Heart right ventricle (tissue), 16 donors: ENCODE measurements around the gene CIC. TPM values are rescaled to one million over a fixed set of nuclear protein-coding genes. Genes with fewer than 3 reads are reported as not detected.

Source experiments
- ATAC-seq, 8 donors: fragments of 200-7000 bp; cut with Tn5 transposase; one replicate each; pipeline ENCODE4 v1.9.1; 2020; ENCODE audit warnings: mild to moderate bottlenecking in 8 of 8, moderate library complexity in 8 of 8, moderate number of reproducible peaks in 1 of 8
- DNase-seq, 2 donors: peaks; one replicate each; pipeline ENCODE4 v3.0.0-alpha.2; 2020
- H3K27ac ChIP-seq, 10 donors: fragments of 200-600 bp; sonication (generic) in 2 of 10; one replicate each; pipeline versions ENCODE4 v1.5.0 to v1.8.0; 2020 to 2022; ENCODE audit warnings: mild to moderate bottlenecking in 3 of 10
- H3K27me3 ChIP-seq, 7 donors: fragments of 200-600 bp; one replicate each; pipeline ENCODE4 v1.8.0; 2021 to 2022; ENCODE audit warnings: mild to moderate bottlenecking in 2 of 7
- H3K36me3 ChIP-seq, 9 donors: fragments of 200-600 bp; sonication (generic) in 1 of 9; one replicate each; pipeline versions ENCODE4 v1.5.0 to v1.8.0; 2020 to 2022; ENCODE audit warnings: mild to moderate bottlenecking in 2 of 9
- H3K4me1 ChIP-seq, 9 donors: fragments of 200-600 bp; sonication (generic) in 1 of 9; one replicate each; pipeline versions ENCODE4 v1.5.0 to v1.8.0; 2020 to 2022; ENCODE audit warnings: mild to moderate bottlenecking in 4 of 9
- H3K4me3 ChIP-seq, 10 donors: fragments of 200-600 bp; sonication (generic) in 2 of 10; one replicate each; pipeline versions ENCODE4 v1.5.0 to v1.8.0; 2020 to 2022; ENCODE audit warnings: mild to moderate bottlenecking in 7 of 10, moderate library complexity in 2 of 10
- H3K9me3 ChIP-seq, 11 donors: fragments of 200-600 bp in 10 of 11; sonication (generic) in 2 of 11; one replicate each; pipeline versions ENCODE4 v1.5.0 to v1.8.0; 2013 to 2022; ENCODE audit warnings: mild to moderate bottlenecking in 2 of 11, control low read depth in 1 of 11, moderate library complexity in 1 of 11
- CTCF ChIP-seq, 9 donors: fragments of 200-600 bp; sonication (generic) in 2 of 9; IDR thresholded peaks; one replicate each; pipeline versions ENCODE4 v1.5.0 to v1.8.0; 2021 to 2022; ENCODE audit warnings: antibody characterized with exemption in 9 of 9, mild to moderate bottlenecking in 5 of 9, moderate library complexity in 1 of 9
- WGBS, 2 donors: extraction: QIAGEN DNeasy Blood & Tissue Kit; methylation state at CpG; one replicate each; pipeline ENCODE4 v1.1.7; 2013; ENCODE audit warnings: inconsistent platforms in 1 of 2; 5-methylcytosine and 5-hydroxymethylcytosine counted together
- intact Hi-C, 10 donors: fragments of 100-400 bp; cut with DNase I; formaldehyde crosslinking; loops; one replicate each; pipeline versions ENCODE4 v1.11.1 to v1.14.2; 2022
- polyA plus RNA-seq, 2 donors: library from polyadenylated mRNA; stranded (reverse); fragments of 200-250 nt; gene quantifications; one replicate each; pipeline ENCODE4 v1.2.3, GENCODE V29; 2013
- total RNA-seq, 10 donors: library from RNA; stranded (reverse); fragmentation: NEBNext Ultra II Directional in 3 of 10; extraction: Animal tissue kit (Norgen Biotek cat#: 25700) in 3 of 10; gene quantifications; one replicate each; pipeline versions ENCODE4 v1.2.1 to v1.2.4, GENCODE V29; 2021 to 2023
- donor health status: Arrhythmogenic right ventricular cardiomyopathy.
- donor health status: ischemic (EF 13 %, LVEDD 7.1; RV severe dilation, severe dysfunction).
- donor health status: healthy with polysubstance abuse.
- donor health status: DM: no; HTN: yes; CAD: no.
- donor health status: DM: no; HTN: no; CAD: no.
- donor health status: ischemic (EF 25% LVEDD 6.9; RV normal size, moderate dysfunction).
- donor health status: ischemic (EF 25% LVEDD 5.7; RV mildly dilated, moderate dysfunction).
- donor health status: healthy.
- donor health status: DM: yes; HTN: yes; CAD: no.
- donor health status: Ischemic cardiomyopathy.
- donor health status: ischemic (EF 35%, LVEDD 5.7; RV mildly dilated, moderate dysfunction).
- donor health status: nonischemic (EF 11% LVEDD 7.7; RV severe dilation, severe dysfunction).
- donor health status: DM: yes; HTN: yes; CAD: no.
- donor health status: PGD.
- donor health status: ischemic (EF 29% LVEDD 5.4; RV normal size, mild dysfunction).
- donor health status: nonischemic (EF 23%, LVEDD 6.1; RV moderate dilation, normal function).

The CIC gene
- total and polyA plus RNA-seq, 12 donors = 17.6 to 42.0 (median 32.0) TPM

GRCh38 chr19:42286349-42287016 lies 17.4 kb downstream of the CIC start:
- peak overlapping the region in 7 of 10 donors; percentile 17 to 74 (median 67) for H3K4me3 ChIP-seq
- peaks cover 20 to 48% (median 45%) of the 10 kb centered on the region in 9 donors for H3K4me1 ChIP-seq
- DNase-seq (peak; percentile 54 to 57), ATAC-seq (peak in 3 of 8 donors; percentile 0 to 1 (median 1))
- intact Hi-C loops = no loop called here
- H3K27ac ChIP-seq = peak overlapping the region in 9 of 10 donors; percentile 56 to 99 (median 86)
- no peak for TF ChIP-seq CTCF (IDR thresholded peaks at IDR 0.05)
- 10 to 11% methylated on average over 13 of the region's 13 CpGs for WGBS, 2 donors
- no peaks in the 10 kb centered on the region for H3K9me3 ChIP-seq
- H3K27me3 ChIP-seq = no peaks in the 10 kb centered on the region
- H3K36me3 ChIP-seq = peaks cover 0 to 49% (median 46%) of the 10 kb centered on the region in 9 donors

- WGBS, 2 donors = 90 to 92% methylated on average over 28 to 30 of the region's 30 CpGs
- peak in 1 of 2 donors; percentile 4 for DNase-seq
- Histone ChIP-seq H3K4me3 (no peak overlapping the region), H3K27ac (peak overlapping the region in 8 of 10 donors; percentile 56 to 99 (median 86)), H3K36me3 (peaks cover 0 to 57% (median 53%) of the 10 kb centered on the region in 9 donors), H3K4me1 (peaks cover 20 to 41% (median 38%) of the 10 kb centered on the region in 9 donors), H3K9me3 (no peaks in the 10 kb centered on the region), H3K27me3 (no peaks in the 10 kb centered on the region)
- TF ChIP-seq CTCF (IDR thresholded peaks at IDR 0.05) = no peak
- no peak for ATAC-seq
- intact Hi-C loops = no loop called here
Measured at GRCh38 chr19:42287017-42287826, 18.2 kb downstream of the CIC start.

GRCh38 chr19:42287827-42288107 lies 18.7 kb downstream of the CIC start:
- Histone ChIP-seq H3K27ac (no peak overlapping the region), H3K27me3 (no peaks in the 10 kb centered on the region), H3K4me3 (no peak overlapping the region), H3K4me1 (peaks cover 19 to 36% (median 32%) of the 10 kb centered on the region in 9 donors), H3K36me3 (peaks cover 0 to 62% (median 56%) of the 10 kb centered on the region in 9 donors), H3K9me3 (no peaks in the 10 kb centered on the region)
- DNase-seq (no peak), ATAC-seq (no peak)
- no peak for TF ChIP-seq CTCF (IDR thresholded peaks at IDR 0.05)
- 91% methylated on average over 10 of the region's 10 CpGs for WGBS, 2 donors
- intact Hi-C loops = no loop called here

- H3K9me3 ChIP-seq = no peaks in the 10 kb centered on the region
- H3K4me3 ChIP-seq = no peak overlapping the region
- no peaks in the 10 kb centered on the region for H3K27me3 ChIP-seq
- peaks cover 18 to 29% (median 26%) of the 10 kb centered on the region in 9 donors for H3K4me1 ChIP-seq
- H3K27ac ChIP-seq = no peak overlapping the region
- no peak for DNase-seq
- TF ChIP-seq CTCF (IDR thresholded peaks at IDR 0.05) = no peak
- intact Hi-C loops = no loop called here
- peaks cover 0 to 68% (median 56%) of the 10 kb centered on the region in 9 donors for H3K36me3 ChIP-seq
- 89 to 93% methylated on average over 4 of the region's 4 CpGs for WGBS, 2 donors
- no peak for ATAC-seq
Measured at GRCh38 chr19:42288387-42288786, 19.3 kb downstream of the CIC start.
